Urinary bladder (tissue), 4 donors: ENCODE measurements around the gene ACTR8. TPM values are rescaled to one million over a fixed set of nuclear protein-coding genes. Genes with fewer than 3 reads are reported as not detected.
A peak's percentile ranks its signal among the peaks of the same experiment; 100 is the strongest.

Source experiments
- DNase-seq: peaks from one replicate; pipeline ENCODE4 v3.0.0-alpha.2; 2015; ENCODE audit errors: extremely low spot score
- H3K27ac ChIP-seq: one replicate; pipeline ENCODE4 v1.5.1; 2013; ENCODE audit warnings: low read depth, mild to moderate bottlenecking, moderate library complexity
- H3K36me3 ChIP-seq: one replicate; pipeline ENCODE4 v1.6.1; 2013; ENCODE audit warnings: mild to moderate bottlenecking, moderate library complexity; ENCODE audit not compliant: insufficient read depth
- H3K4me1 ChIP-seq: one replicate; pipeline ENCODE4 v1.6.1; 2013; ENCODE audit warnings: mild to moderate bottlenecking, moderate library complexity; ENCODE audit not compliant: insufficient read depth
- H3K4me3 ChIP-seq: one replicate; pipeline ENCODE4 v1.5.1; 2013; ENCODE audit warnings: low read depth, low read length
- WGBS: extraction: QIAGEN DNeasy Blood & Tissue Kit; methylation state at CpG from one replicate; pipeline ENCODE4 v1.1.7; 2013; 5-methylcytosine and 5-hydroxymethylcytosine counted together
- polyA plus RNA-seq: library from polyadenylated mRNA; stranded (reverse); fragments of 200-250 nt; gene quantifications from one replicate; pipeline ENCODE4 v1.2.3, GENCODE V29; 2013
- total RNA-seq: library from RNA; depleted of rRNA; stranded (reverse); fragments of >200 nt; gene quantifications from one replicate; pipeline ENCODE4 v1.2.3, GENCODE V29; 2014
- donor health status: healthy with polysubstance abuse.
- donor health status: healthy.

Gene ACTR8
- total and polyA plus RNA-seq, 2 donors: 11.3 to 32.4 TPM

- no peak for DNase-seq
- whole genome bisulfite sequencing: 69% methylated on average over 7 of the region's 7 CpGs
Observed at GRCh38 chr3:53856964-53857363, 25.0 kb downstream of the ACTR8 start.

GRCh38 chr3:53850895-53851294, 31.1 kb downstream of the ACTR8 start:
- H3K36me3 ChIP-seq: no peaks in the 10 kb centered on the region
- H3K4me1 ChIP-seq: no peaks in the 10 kb centered on the region
- H3K27ac ChIP-seq: no peak overlapping the region
- H3K4me3 ChIP-seq: no peak overlapping the region
- WGBS: 31% methylated on average over 5 of the region's 5 CpGs
- no peak for DNase-seq

More at GRCh38 chr3:53856964-53857363, 25.0 kb downstream of the ACTR8 start:
- Histone ChIP-seq H3K36me3 (peaks cover 2% of the 10 kb centered on the region), H3K4me1 (no peaks in the 10 kb centered on the region), H3K4me3 (no peak overlapping the region), H3K27ac (no peak overlapping the region)

GRCh38 chr3:53849916-53850315, 32.0 kb downstream of the ACTR8 start:
- Histone ChIP-seq H3K27ac (no peak overlapping the region), H3K4me1 (no peaks in the 10 kb centered on the region), H3K36me3 (no peaks in the 10 kb centered on the region), H3K4me3 (no peak overlapping the region)
- no peak for DNase-seq
- WGBS: 95% methylated on average over 7 of the region's 7 CpGs

GRCh38 chr3:53846851-53847155, 35.1 kb downstream of the ACTR8 start:
- whole genome bisulfite sequencing: 60% methylated on average over 10 of the region's 10 CpGs
- no peak overlapping the region for H3K27ac ChIP-seq
- no peaks in the 10 kb centered on the region for H3K4me1 ChIP-seq
- H3K4me3 ChIP-seq: no peak overlapping the region
- no peaks in the 10 kb centered on the region for H3K36me3 ChIP-seq
- no peak for DNase-seq

GRCh38 chr3:53846134-53846850, 35.7 kb downstream of the ACTR8 start, which contains the start of the genes CHDH and IL17RB:
Gene CHDH (minus strand): TSS chr3:53846419. CDS start chr3:53824008, 22,411 bp downstream.
Gene IL17RB (plus strand): TSS chr3:53846568. CDS start chr3:53846589, 21 bp downstream.
- Histone ChIP-seq H3K4me1 (no peaks in the 10 kb centered on the region), H3K36me3 (no peaks in the 10 kb centered on the region), H3K4me3 (peak within 1 kb of the TSS; percentile 64), H3K27ac (no peak within 1 kb of the TSS)
- DNase-seq: no peak
- WGBS: 1% methylated on average over 91 of the region's 91 CpGs

- DNase-seq: no peak
- peak overlapping the region; percentile 64 for H3K4me3 ChIP-seq
- 1% methylated on average over 34 of the region's 34 CpGs for WGBS
- no peaks in the 10 kb centered on the region for H3K4me1 ChIP-seq
- H3K27ac ChIP-seq: no peak overlapping the region
- no peaks in the 10 kb centered on the region for H3K36me3 ChIP-seq
Observed at GRCh38 chr3:53845881-53846133, 36.1 kb downstream of the ACTR8 start.

GRCh38 chr3:53845103-53845880, 36.7 kb downstream of the ACTR8 start:
- 20% methylated on average over 25 of the region's 25 CpGs for WGBS
- H3K4me1 ChIP-seq: no peaks in the 10 kb centered on the region
- H3K36me3 ChIP-seq: no peaks in the 10 kb centered on the region
- no peak for DNase-seq
- peak overlapping the region; percentile 64 for H3K4me3 ChIP-seq
- no peak overlapping the region for H3K27ac ChIP-seq

- H3K4me1 ChIP-seq: no peaks in the 10 kb centered on the region
- no peak overlapping the region for H3K27ac ChIP-seq
- 97% methylated on average over 9 of the region's 9 CpGs for WGBS
- no peak overlapping the region for H3K4me3 ChIP-seq
- DNase-seq: no peak
- H3K36me3 ChIP-seq: no peaks in the 10 kb centered on the region
Observed at GRCh38 chr3:53844262-53845102, 37.5 kb downstream of the ACTR8 start.

- no peak for DNase-seq
- Histone ChIP-seq H3K4me3 (no peak overlapping the region), H3K36me3 (no peaks in the 10 kb centered on the region), H3K4me1 (no peaks in the 10 kb centered on the region), H3K27ac (no peak overlapping the region)
- 85% methylated on average over 10 of the region's 10 CpGs for WGBS
Observed at GRCh38 chr3:53843195-53844177, 38.5 kb downstream of the ACTR8 start.

GRCh38 chr3:53842436-53843194, 39.3 kb downstream of the ACTR8 start:
- 56% methylated on average over 12 of the region's 12 CpGs for WGBS
- Histone ChIP-seq H3K36me3 (no peaks in the 10 kb centered on the region), H3K4me1 (no peaks in the 10 kb centered on the region), H3K4me3 (no peak overlapping the region), H3K27ac (no peak overlapping the region)
- peak; percentile 14 for DNase-seq

GRCh38 chr3:53841296-53841695, 40.7 kb downstream of the ACTR8 start:
- no peak overlapping the region for H3K4me3 ChIP-seq
- H3K27ac ChIP-seq: no peak overlapping the region
- DNase-seq: no peak
- no peaks in the 10 kb centered on the region for H3K36me3 ChIP-seq
- 75% methylated on average over 5 of the region's 5 CpGs for WGBS
- no peaks in the 10 kb centered on the region for H3K4me1 ChIP-seq

GRCh38 chr3:53837331-53837730, 44.6 kb downstream of the ACTR8 start:
- Histone ChIP-seq H3K27ac (no peak overlapping the region), H3K4me3 (no peak overlapping the region), H3K36me3 (no peaks in the 10 kb centered on the region), H3K4me1 (no peaks in the 10 kb centered on the region)
- 89% methylated on average over 10 of the region's 10 CpGs for WGBS
- no peak for DNase-seq
